ENCODE data around the gene SPC24.

DNA sequence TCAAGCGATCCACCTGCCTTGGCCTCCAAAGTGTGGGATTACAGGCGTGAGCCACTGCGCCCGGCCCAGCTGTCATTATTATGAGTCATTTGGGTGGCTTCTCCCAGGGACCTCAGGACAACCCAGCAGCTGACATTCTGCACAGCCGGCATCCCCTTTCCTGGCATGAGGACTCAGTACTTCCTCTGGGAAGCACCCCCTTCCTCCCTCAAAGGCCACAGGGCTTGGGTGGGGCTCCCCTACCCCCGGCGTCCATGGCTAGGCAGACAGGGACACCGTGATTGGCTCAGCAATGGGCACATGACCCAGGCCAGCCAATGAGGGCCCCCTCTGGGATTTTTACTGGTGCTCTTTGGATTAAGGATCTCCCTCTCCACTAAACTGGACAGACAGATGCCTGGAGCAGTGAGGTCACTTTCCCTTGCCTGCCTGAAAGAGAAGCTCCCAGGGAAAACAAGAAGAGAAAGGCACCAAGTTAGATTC lies 35.7 kb upstream of the SPC24 start:
- TF ChIP-seq POLR2A (IDR thresholded peaks at IDR 0.05): no peak
- TF ChIP-seq, protein P1, sequence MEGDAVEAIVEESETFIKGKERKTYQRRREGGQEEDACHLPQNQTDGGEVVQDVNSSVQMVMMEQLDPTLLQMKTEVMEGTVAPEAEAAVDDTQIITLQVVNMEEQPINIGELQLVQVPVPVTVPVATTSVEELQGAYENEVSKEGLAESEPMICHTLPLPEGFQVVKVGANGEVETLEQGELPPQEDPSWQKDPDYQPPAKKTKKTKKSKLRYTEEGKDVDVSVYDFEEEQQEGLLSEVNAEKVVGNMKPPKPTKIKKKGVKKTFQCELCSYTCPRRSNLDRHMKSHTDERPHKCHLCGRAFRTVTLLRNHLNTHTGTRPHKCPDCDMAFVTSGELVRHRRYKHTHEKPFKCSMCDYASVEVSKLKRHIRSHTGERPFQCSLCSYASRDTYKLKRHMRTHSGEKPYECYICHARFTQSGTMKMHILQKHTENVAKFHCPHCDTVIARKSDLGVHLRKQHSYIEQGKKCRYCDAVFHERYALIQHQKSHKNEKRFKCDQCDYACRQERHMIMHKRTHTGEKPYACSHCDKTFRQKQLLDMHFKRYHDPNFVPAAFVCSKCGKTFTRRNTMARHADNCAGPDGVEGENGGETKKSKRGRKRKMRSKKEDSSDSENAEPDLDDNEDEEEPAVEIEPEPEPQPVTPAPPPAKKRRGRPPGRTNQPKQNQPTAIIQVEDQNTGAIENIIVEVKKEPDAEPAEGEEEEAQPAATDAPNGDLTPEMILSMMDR (IDR thresholded peaks at IDR 0.05): no peak

All from transverse colon (tissue), 3 donors.